ENCODE measurements around the gene ABCC4.

The ABCC4 gene, protein sequence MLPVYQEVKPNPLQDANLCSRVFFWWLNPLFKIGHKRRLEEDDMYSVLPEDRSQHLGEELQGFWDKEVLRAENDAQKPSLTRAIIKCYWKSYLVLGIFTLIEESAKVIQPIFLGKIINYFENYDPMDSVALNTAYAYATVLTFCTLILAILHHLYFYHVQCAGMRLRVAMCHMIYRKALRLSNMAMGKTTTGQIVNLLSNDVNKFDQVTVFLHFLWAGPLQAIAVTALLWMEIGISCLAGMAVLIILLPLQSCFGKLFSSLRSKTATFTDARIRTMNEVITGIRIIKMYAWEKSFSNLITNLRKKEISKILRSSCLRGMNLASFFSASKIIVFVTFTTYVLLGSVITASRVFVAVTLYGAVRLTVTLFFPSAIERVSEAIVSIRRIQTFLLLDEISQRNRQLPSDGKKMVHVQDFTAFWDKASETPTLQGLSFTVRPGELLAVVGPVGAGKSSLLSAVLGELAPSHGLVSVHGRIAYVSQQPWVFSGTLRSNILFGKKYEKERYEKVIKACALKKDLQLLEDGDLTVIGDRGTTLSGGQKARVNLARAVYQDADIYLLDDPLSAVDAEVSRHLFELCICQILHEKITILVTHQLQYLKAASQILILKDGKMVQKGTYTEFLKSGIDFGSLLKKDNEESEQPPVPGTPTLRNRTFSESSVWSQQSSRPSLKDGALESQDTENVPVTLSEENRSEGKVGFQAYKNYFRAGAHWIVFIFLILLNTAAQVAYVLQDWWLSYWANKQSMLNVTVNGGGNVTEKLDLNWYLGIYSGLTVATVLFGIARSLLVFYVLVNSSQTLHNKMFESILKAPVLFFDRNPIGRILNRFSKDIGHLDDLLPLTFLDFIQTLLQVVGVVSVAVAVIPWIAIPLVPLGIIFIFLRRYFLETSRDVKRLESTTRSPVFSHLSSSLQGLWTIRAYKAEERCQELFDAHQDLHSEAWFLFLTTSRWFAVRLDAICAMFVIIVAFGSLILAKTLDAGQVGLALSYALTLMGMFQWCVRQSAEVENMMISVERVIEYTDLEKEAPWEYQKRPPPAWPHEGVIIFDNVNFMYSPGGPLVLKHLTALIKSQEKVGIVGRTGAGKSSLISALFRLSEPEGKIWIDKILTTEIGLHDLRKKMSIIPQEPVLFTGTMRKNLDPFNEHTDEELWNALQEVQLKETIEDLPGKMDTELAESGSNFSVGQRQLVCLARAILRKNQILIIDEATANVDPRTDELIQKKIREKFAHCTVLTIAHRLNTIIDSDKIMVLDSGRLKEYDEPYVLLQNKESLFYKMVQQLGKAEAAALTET (N-terminal part only)

DNA sequence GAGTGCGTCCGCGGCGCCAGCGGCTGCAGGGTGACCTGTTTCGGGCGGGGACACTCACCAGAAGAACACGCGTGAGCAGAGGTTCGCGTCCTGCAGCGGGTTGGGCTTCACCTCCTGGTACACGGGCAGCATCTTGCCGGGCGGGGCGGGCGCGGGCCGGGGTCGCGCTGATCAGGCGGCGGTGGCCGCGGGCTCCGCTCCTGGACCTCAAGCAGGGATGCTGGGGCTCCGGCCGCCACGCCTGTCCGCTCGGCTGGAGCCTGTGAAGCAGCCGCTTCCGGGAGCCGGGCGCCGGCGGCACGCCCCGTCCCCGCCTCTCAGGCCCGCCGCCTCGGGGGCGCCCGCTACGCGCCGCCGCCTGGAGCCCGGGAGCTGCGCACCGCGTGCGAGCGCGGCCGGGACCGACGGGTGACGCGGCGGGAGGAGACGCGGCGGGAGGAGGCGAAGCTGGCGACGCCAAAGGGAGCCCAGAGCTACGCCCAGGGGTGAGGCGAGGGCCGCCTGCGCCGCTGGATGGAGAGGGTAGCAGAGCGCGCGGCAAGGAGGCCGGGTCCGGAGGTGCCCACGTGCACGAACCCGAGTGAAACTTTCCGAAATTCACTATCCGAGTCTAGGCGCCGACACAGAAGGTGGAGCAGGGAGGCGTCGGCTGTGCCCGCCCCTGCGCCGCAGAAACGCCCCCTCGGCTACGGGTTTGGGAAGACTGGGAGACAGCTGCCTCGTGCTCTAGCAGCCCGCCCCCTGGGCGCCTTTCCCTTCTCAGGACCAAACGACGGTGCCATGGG, at the start of gene ABCC4:
Gene ABCC4, minus strand, starts transcription at position 269 of the 785 bp plus-strand sequence. Its CDS starts 137 bp downstream, at position 132.
- DNase-seq (ENCODE audit: extremely low read depth in 1 of 2, low read depth in 1 of 2), result peak; percentile 20 to 32

GRCh38 chr13:95349267-95349666, 48.0 kb upstream of the ABCC4 start:
- no peak for DNase-seq (ENCODE audit: extremely low read depth in 1 of 2, low read depth in 1 of 2)

GRCh38 chr13:95343944-95344343, 42.7 kb upstream of the ABCC4 start:
- DNase-seq (ENCODE audit: extremely low read depth in 1 of 2, low read depth in 1 of 2), result no peak

- DNase-seq (ENCODE audit: extremely low read depth in 1 of 2, low read depth in 1 of 2), result no peak
Measured at GRCh38 chr13:95341441-95341840, 40.2 kb upstream of the ABCC4 start.

- DNase-seq (ENCODE audit: extremely low read depth in 1 of 2, low read depth in 1 of 2), result no peak
Measured at GRCh38 chr13:95338905-95339304, 37.7 kb upstream of the ABCC4 start.

DNA sequence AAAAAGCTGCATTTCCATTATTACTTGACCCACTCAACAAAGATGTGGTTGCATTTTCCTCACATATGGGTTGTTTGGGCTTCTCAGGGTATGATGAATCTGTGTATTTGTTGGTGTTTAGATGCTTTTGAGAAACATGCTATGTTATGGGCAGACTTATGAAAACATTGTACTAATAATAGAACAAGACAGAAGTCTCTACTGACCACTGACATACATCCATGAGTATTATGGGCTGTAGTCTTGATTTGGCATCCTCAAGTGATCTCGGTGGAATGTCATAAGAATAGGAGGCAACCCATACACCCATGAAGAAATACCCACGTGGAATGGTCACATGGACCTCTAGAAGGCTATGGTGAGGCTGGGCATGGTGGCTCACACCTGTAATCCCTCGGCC, 36.3 kb upstream of the ABCC4 start:
- DNase-seq (ENCODE audit: extremely low read depth in 1 of 2, low read depth in 1 of 2), result no peak

DNA sequence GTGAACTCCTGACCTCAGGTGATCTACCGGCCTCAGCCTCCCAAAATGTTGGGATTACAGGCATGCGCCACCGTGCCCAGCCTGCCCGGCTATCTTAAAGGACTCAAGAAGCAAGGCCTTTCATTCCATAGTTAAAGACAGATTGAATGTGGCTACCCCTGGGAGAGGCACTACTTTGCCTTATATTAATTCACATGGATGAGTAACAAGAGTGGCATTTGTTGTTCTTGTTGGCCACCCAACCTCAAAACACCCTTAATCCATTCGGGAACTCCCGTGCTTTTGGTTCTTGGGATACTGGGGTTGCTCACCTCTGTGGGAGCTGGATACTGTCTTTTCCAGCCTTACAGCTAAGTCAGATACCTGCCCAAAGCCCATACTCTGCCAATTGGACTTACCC, 34.4 kb upstream of the ABCC4 start:
- DNase-seq (ENCODE audit: extremely low read depth in 1 of 2, low read depth in 1 of 2), result no peak

GRCh38 chr13:95328386-95328785, 27.1 kb upstream of the ABCC4 start:
- DNase-seq (ENCODE audit: extremely low read depth in 1 of 2, low read depth in 1 of 2), result no peak

- no peak for DNase-seq (ENCODE audit: extremely low read depth in 1 of 2, low read depth in 1 of 2)
Measured at GRCh38 chr13:95327190-95327589, 25.9 kb upstream of the ABCC4 start.

- DNase-seq (ENCODE audit: extremely low read depth in 1 of 2, low read depth in 1 of 2), result no peak
Measured at GRCh38 chr13:95326695-95327094, 25.4 kb upstream of the ABCC4 start.

- no peak for DNase-seq (ENCODE audit: extremely low read depth in 1 of 2, low read depth in 1 of 2)
Measured at GRCh38 chr13:95325485-95325884, 24.2 kb upstream of the ABCC4 start.

- no peak for DNase-seq (ENCODE audit: extremely low read depth in 1 of 2, low read depth in 1 of 2)
Measured at GRCh38 chr13:95323930-95324662, 22.8 kb upstream of the ABCC4 start.

DNA sequence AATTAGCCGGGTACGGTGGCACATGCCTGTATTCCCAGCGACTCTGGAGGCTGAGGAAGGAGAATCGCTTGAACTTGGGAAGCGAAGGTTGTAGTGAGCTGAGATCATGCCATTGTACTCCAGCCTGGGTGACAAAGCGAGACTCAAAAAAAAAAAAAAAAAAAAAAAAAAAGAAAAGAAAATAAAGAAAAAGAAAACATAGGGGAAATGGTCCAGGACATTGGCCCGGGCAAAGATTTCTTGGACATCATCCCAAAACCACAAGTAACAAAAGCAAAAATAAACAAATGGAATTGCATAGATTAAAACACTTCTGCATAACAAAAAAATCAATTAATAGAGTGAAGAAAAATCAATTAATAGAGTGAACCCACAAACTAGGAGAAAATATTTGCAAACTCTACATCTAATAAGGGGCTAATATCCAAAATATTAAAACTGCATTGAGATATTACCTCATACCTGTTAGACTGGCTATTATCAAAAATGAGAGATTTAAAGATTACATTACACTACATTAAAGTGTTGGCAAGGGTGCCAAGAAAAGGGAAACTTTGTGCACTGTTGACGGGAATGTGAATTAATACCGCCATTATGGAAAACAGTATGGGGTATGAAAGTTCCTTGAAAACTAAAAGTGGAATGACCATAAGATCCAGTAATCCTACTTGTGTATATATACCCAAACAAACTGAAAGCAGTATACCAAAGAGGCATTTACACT, 18.5 kb upstream of the ABCC4 start:
- DNase-seq (ENCODE audit: extremely low read depth in 1 of 2, low read depth in 1 of 2), result no peak

- no peak for DNase-seq (ENCODE audit: extremely low read depth in 1 of 2, low read depth in 1 of 2)
Measured at GRCh38 chr13:95317039-95317989, 16.1 kb upstream of the ABCC4 start.

DNA sequence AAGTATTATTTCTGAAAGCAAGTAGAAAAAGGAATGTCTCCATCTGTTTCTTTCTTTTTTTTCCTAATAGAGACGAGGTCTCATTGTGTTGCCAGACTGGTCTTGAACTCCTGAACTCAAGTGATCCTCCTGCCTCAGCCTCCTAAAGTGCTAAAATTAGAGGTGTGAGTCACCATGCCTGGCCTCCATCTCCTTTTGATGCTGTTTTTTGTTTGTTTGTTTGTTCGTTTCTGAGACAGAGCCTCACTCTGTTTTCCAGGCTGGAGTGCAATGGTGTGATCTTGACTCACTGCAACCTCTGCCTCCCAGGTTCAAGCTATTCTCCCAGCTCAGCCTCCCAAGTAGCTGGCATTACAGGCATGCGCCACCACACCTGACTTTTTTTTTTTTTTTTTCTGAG, 14.5 kb upstream of the ABCC4 start:
- no peak for DNase-seq (ENCODE audit: extremely low read depth in 1 of 2, low read depth in 1 of 2)

DNA sequence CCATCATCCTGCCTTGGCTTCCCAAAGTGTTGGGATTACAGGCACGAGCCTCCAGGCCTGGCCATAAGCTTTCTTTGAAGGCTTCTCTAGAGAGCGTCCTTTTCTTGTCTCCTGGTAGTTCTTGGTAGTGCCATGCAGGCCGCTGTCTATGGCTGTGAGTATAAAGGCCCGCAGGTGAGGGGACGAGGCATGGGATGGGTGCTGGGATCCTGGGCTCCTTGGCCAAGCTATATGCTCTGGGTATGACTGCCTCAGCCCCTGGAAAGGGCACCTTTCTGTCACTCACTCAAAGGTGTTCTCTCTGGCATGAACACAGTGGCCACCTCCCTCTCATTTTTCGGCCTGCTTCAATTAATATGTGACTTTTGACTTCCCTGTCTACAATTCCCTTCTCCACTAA, 6.3 kb upstream of the ABCC4 start:
- no peak for DNase-seq (ENCODE audit: extremely low read depth in 1 of 2, low read depth in 1 of 2)

- DNase-seq (ENCODE audit: extremely low read depth in 1 of 2, low read depth in 1 of 2), result no peak
Measured at GRCh38 chr13:95304453-95304852, 3.2 kb upstream of the ABCC4 start.

- no peak for DNase-seq (ENCODE audit: extremely low read depth in 1 of 2, low read depth in 1 of 2)
Measured at GRCh38 chr13:95301968-95302393, 730 bp upstream of the ABCC4 start.

Measured in stimulated activated CD8-positive, alpha-beta memory T cell treated with anti-CD3 and anti-CD28 coated beads, Interleukin-7, amount 100 ng/mL, for 48 hours (primary cell).